ENCODE measurements around the gene SFXN5. TPM values are rescaled to one million over a fixed set of nuclear protein-coding genes. Genes with fewer than 3 reads are reported as not detected.
"Not testable (repeated sequence)": the region's sequence is repeated elsewhere in the genome, so short reads cannot be mapped to it uniquely, and the experiment has no call there.

The SFXN5 gene
- total RNA-seq, 2 donors from 2014 or later = 9.0 to 10.5 TPM

GRCh38 chr2:73069041-73069854 is 2.3 kb downstream of the SFXN5 start:
- ATAC-seq (no peak), DNase-seq (no peak)
- intact Hi-C loops (cut with DNase I) = loop anchor here in 1 of 2 donors (10.0 kb wide), 1 partner anchor 174 kb away; no protein-coding TSS in a partner anchor

GRCh38 chr2:73068147-73068546 is 3.4 kb downstream of the SFXN5 start:
- ATAC-seq (no peak), DNase-seq (no peak)
- intact Hi-C loops (cut with DNase I) = loop anchor here in 1 of 2 donors (10.0 kb wide), 1 partner anchor 173 kb away; no protein-coding TSS in a partner anchor

GRCh38 chr2:73067043-73067442 is 4.5 kb downstream of the SFXN5 start:
- intact Hi-C loops (cut with DNase I) = loop anchor here in 1 of 2 donors (10.0 kb wide), 1 partner anchor 172 kb away; no protein-coding TSS in a partner anchor
- DNase-seq (no peak), ATAC-seq (no peak)

GRCh38 chr2:73065070-73065469 is 6.4 kb downstream of the SFXN5 start:
- not testable (repeated sequence) for ATAC-seq, DNase-seq
- intact Hi-C loops (cut with DNase I) = loop anchor here in 1 of 2 donors (10.0 kb wide), 1 partner anchor 170 kb away; no protein-coding TSS in a partner anchor

- intact Hi-C loops (cut with DNase I) = loop anchor here in 1 of 2 donors (10.0 kb wide), 1 partner anchor 169 kb away; no protein-coding TSS in a partner anchor
- ATAC-seq (peak in 1 of 2 donors; percentile 80), DNase-seq (no peak)
Measured at GRCh38 chr2:73063909-73064875, 7.3 kb downstream of the SFXN5 start.

GRCh38 chr2:73063472-73063871 is 8.0 kb downstream of the SFXN5 start:
- DNase-seq = no peak
- no peak for ATAC-seq
- intact Hi-C loops (cut with DNase I) = loop anchor here in 1 of 2 donors (10.0 kb wide), 1 partner anchor 169 kb away; no protein-coding TSS in a partner anchor

GRCh38 chr2:73059106-73059505 is 12.4 kb downstream of the SFXN5 start:
- intact Hi-C loops (cut with DNase I) = no loop called here

GRCh38 chr2:73054980-73055379 is 16.5 kb downstream of the SFXN5 start:
- intact Hi-C loops (cut with DNase I) = no loop called here
- no peak for ATAC-seq
- no peak for DNase-seq

More at GRCh38 chr2:73059106-73059505, 12.4 kb downstream of the SFXN5 start:
- ATAC-seq = no peak
- no peak for DNase-seq

GRCh38 chr2:73053316-73054114 is 18.0 kb downstream of the SFXN5 start:
- intact Hi-C loops (cut with DNase I) = no loop called here
- ATAC-seq (peak in 1 of 2 donors; percentile 46), DNase-seq (no peak)

- DNase-seq (no peak), ATAC-seq (no peak)
- intact Hi-C loops (cut with DNase I) = no loop called here
Measured at GRCh38 chr2:73050121-73050545, 21.4 kb downstream of the SFXN5 start.

GRCh38 chr2:73043929-73044832 is 27.3 kb downstream of the SFXN5 start:
- DNase-seq (no peak), ATAC-seq (no peak)
- intact Hi-C loops (cut with DNase I) = no loop called here

- intact Hi-C loops (cut with DNase I) = no loop called here
- no peak for ATAC-seq
- no peak for DNase-seq
Measured at GRCh38 chr2:73043276-73043675, 28.2 kb downstream of the SFXN5 start.

- DNase-seq (no peak), ATAC-seq (no peak)
- intact Hi-C loops (cut with DNase I) = no loop called here
Measured at GRCh38 chr2:73037947-73038585, 33.4 kb downstream of the SFXN5 start.

GRCh38 chr2:73036766-73037165 is 34.7 kb downstream of the SFXN5 start:
- intact Hi-C loops (cut with DNase I) = no loop called here
- ATAC-seq = no peak
- no peak for DNase-seq

- DNase-seq (no peak), ATAC-seq (no peak)
- intact Hi-C loops (cut with DNase I) = no loop called here
Measured at GRCh38 chr2:73035899-73036711, 35.4 kb downstream of the SFXN5 start.

GRCh38 chr2:73034661-73035375 is 36.7 kb downstream of the SFXN5 start:
- DNase-seq (no peak), ATAC-seq (peak in 1 of 2 donors; percentile 56)
- intact Hi-C loops (cut with DNase I) = no loop called here
